Body of pancreas (tissue), 4 donors: Measurements from ENCODE around the gene SLC45A1.

Source experiments
- POLR2A ChIP-seq, 3 donors: fragments of 450-650 bp; IDR thresholded peaks; one replicate each; pipeline ENCODE4 v1.6.1; 2016; ENCODE audit warnings: antibody characterized with exemption in 3 of 3, mild to moderate bottlenecking in 2 of 3
- TF ChIP-seq, protein P1 (sequence below), 7 experiments: fragments of 450-650 bp in 4 of 7; fragments of 200-600 bp in 3 of 7; sonication (generic) in 3 of 7; IDR thresholded peaks; one replicate each; pipeline ENCODE4 v1.5.1; 2016 to 2019; ENCODE audit warnings: antibody characterized with exemption in 7 of 7

GRCh38 chr1:8374812-8375211 is 56.9 kb downstream of the SLC45A1 start:
- TF ChIP-seq, protein P1, sequence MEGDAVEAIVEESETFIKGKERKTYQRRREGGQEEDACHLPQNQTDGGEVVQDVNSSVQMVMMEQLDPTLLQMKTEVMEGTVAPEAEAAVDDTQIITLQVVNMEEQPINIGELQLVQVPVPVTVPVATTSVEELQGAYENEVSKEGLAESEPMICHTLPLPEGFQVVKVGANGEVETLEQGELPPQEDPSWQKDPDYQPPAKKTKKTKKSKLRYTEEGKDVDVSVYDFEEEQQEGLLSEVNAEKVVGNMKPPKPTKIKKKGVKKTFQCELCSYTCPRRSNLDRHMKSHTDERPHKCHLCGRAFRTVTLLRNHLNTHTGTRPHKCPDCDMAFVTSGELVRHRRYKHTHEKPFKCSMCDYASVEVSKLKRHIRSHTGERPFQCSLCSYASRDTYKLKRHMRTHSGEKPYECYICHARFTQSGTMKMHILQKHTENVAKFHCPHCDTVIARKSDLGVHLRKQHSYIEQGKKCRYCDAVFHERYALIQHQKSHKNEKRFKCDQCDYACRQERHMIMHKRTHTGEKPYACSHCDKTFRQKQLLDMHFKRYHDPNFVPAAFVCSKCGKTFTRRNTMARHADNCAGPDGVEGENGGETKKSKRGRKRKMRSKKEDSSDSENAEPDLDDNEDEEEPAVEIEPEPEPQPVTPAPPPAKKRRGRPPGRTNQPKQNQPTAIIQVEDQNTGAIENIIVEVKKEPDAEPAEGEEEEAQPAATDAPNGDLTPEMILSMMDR (IDR thresholded peaks at IDR 0.05) = peak in 6 of 7 experiments; percentile 24 to 53 (median 38)
- TF ChIP-seq POLR2A (IDR thresholded peaks at IDR 0.05) = no peak
